Retinal pigment epithelial cell (primary cell): ENCODE data around the gene SERPINB3.
"Not testable (repeated sequence)": the region's sequence is repeated elsewhere in the genome, so short reads cannot be mapped to it uniquely, and the experiment has no call there.

Source experiments
- DNase-seq: peaks from one replicate; pipeline ENCODE4 v3.0.0-alpha.2; 2010; ENCODE audit warnings: low read depth
- H3K4me3 ChIP-seq: 2 replicates; pipeline ENCODE4 v1.5.1; 2011; ENCODE audit warnings: mild to moderate bottlenecking, low read length, control low read depth, moderate library complexity
- CTCF ChIP-seq: conservative IDR thresholded peaks from 2 replicates; pipeline ENCODE4 v1.5.1; 2011; ENCODE audit warnings: low read depth, low read length, control low read depth, inconsistent platforms

Gene SERPINB3

DNA sequence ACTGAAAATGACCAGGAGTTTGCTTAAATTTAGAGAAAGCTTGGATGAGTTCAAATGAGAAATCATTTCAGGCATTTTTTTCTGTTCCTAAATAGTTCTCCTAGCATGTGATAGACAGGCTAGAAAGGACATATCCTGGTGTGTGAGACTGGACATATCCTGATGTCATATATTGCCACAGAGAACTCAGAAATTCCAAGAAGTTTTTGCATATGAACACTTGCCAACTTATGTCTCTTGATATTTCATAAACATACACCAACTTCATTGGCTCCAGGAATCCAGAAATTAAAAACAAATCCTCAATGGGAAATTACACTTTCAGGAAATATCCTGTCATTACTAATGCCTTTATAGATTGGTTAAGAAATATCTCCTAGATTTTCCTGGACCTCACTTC, 14.8 kb downstream of the SERPINB3 start:
- no peak for DNase-seq
- TF ChIP-seq CTCF, result no peak

DNA sequence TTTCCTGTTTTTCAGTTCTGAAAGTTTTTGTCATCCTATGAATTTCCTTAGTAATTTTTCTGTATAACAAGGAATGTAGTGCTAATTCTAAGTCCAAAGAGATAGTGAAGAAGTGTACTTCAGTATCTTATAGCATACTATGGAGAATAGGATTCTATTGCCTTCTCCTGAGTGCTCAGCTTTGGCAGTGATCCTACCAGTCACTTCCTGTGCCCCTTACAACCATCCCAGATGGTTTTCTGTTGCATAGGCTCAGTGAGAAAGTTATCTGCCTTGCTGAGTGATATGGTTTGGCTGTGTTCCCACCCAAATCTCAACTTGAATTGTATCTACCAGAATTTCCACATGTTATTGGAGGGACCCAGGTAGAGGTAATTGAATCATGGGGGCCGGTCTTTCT, 17.0 kb downstream of the SERPINB3 start:
- not testable (repeated sequence) for DNase-seq, H3K4me3 ChIP-seq

More for the DNA sequence above, 14.8 kb downstream of the SERPINB3 start:
- H3K4me3 ChIP-seq, result no peak overlapping the region

DNA sequence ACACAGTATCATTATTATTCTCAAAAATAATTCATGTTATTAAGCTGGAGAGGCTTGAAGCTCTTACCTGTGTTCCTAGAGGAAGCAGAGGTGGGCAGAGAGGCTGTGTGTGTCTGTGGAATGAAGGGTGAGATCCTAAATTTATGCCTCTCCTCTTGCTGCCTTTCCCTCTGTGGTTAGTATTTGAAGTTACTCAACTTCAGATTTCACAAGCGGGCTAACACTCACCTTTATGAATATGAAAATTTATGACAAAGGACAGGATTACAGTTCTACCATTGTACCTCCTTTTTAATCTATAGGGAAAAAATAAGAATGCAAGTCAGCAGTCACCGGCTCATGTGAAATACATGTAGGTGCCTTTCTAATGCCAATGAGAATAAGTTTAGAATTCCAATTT, 17.6 kb downstream of the SERPINB3 start, which contains the start of gene SERPINB4:
Gene SERPINB4, minus strand, starts transcription at position 115 of the 400 bp plus-strand sequence. CDS start 679 bp downstream, outside the sequence.
- not testable (repeated sequence) for DNase-seq, H3K4me3 ChIP-seq

GRCh38 chr18:63642668-63643356, 18.9 kb downstream of the SERPINB3 start:
- not testable (repeated sequence) for H3K4me3 ChIP-seq, DNase-seq

- not testable (repeated sequence) for DNase-seq, H3K4me3 ChIP-seq
These were observed 20.5 kb downstream of the SERPINB3 start for GRCh38 chr18:63641157-63641680.

- TF ChIP-seq CTCF, result no peak
- no peak for DNase-seq
- H3K4me3 ChIP-seq, result no peak overlapping the region
These were observed 24.0 kb downstream of the SERPINB3 start for GRCh38 chr18:63637703-63638102.

DNA sequence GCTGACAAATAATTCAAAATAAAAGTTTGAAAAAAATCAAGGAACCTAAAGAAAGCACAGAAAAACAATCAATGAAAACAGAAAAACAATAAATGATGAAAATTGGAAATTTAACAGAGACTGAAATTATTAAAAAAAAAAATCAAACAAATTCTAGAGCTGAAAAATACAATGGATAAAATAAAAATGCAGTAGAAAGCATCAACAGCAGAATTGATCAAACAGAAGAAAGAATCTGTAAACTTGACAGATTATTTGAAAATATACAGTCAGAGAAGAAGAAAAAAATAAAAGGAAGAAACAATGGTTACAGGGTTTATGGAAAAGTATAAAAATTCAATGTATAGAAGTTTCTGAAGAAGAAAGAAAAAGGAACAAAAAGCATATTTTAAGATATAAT, 33.9 kb downstream of the SERPINB3 start:
- no peak overlapping the region for H3K4me3 ChIP-seq
- no peak for TF ChIP-seq CTCF
- no peak for DNase-seq

- no peak for DNase-seq
- no peak for TF ChIP-seq CTCF
- no peak overlapping the region for H3K4me3 ChIP-seq
These were observed 35.3 kb downstream of the SERPINB3 start for GRCh38 chr18:63626431-63626830.

DNA sequence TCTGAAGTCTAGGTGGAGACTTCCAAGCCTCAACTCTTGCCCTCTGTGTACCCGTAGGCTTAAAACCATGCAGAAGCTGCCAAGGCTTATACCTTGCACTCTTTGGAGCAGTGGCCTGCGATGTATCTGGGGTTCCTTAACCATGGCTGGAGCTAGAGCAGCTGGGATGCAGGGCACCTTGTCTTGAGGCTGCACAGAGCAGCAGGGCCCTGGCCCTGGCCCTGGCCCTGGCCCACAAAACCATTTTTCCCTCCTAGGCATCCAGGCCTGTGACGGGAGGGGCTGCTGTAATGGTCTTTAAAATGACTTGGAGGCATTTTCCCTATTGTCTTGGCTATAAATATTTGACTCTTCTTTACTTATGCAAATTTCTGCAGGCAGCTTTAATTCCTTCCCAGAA, 36.8 kb downstream of the SERPINB3 start:
- no peak for DNase-seq
- TF ChIP-seq CTCF, result no peak
- no peak overlapping the region for H3K4me3 ChIP-seq
